Measurements from ENCODE around the gene BUB1B.

The BUB1B gene

GRCh38 chr15:40239693-40240618 is 79.1 kb downstream of the BUB1B start:
- H3K27me3 ChIP-seq (ENCODE audit: control insufficient read depth in 1 of 2, insufficient read depth in 1 of 2, low read length in 2 of 2), result peaks cover 0 to 29% of the 10 kb centered on the region in 2 experiments
- no peak overlapping the region for H4K91ac ChIP-seq (ENCODE audit: low read length)
- no peak overlapping the region for H2AFZ ChIP-seq (ENCODE audit: low read depth, low read length)
- H3K4me1 ChIP-seq (ENCODE audit: control insufficient read depth, insufficient read depth, low read depth, low read length), result peaks cover 24% of the 10 kb centered on the region
- H2BK15ac ChIP-seq (ENCODE audit: low read depth, poor library complexity, severe bottlenecking), result no peak overlapping the region
- DNase-seq, result no peak
- no peaks in the 10 kb centered on the region for H3K36me3 ChIP-seq (ENCODE audit: control insufficient read depth in 1 of 2, insufficient read depth in 2 of 2, low read depth in 1 of 2, low read length in 2 of 2)
- H2BK120ac ChIP-seq (ENCODE audit: low read depth, low read length), result no peak overlapping the region
- H3K79me1 ChIP-seq (replicated peaks; ENCODE audit: low read length, poor library complexity, severe bottlenecking), result no peaks in the 10 kb centered on the region
- no peak overlapping the region for H3K14ac ChIP-seq (ENCODE audit: low read length in 2 of 2)
- H3K27ac ChIP-seq (ENCODE audit: low read length, poor library complexity, severe bottlenecking), result no peak overlapping the region
- H2AK5ac ChIP-seq (ENCODE audit: low read length, severe bottlenecking), result no peak overlapping the region
- 78% methylated on average over 18 of the region's 19 CpGs for WGBS
- H3K23ac ChIP-seq (ENCODE audit: low read length in 2 of 2), result no peak overlapping the region
- no peak overlapping the region for H2BK5ac ChIP-seq (ENCODE audit: low read depth, low read length, poor library complexity, severe bottlenecking)
- no peak overlapping the region for H3K18ac ChIP-seq (ENCODE audit: low read depth in 1 of 2, low read length in 2 of 2)
- H3K4ac ChIP-seq (ENCODE audit: low read depth in 1 of 2, low read length in 2 of 2), result no peak overlapping the region
- H3K4me3 ChIP-seq (ENCODE audit: insufficient read depth in 1 of 2, low read depth in 1 of 2, low read length in 2 of 2), result no peak overlapping the region
- no peak overlapping the region for H4K8ac ChIP-seq (ENCODE audit: low read length)
- no peaks in the 10 kb centered on the region for H3K9me3 ChIP-seq (ENCODE audit: control insufficient read depth, low read length)
- H3K4me2 ChIP-seq (ENCODE audit: low read length, poor library complexity, severe bottlenecking), result peak overlapping the region; percentile 89
- H2BK12ac ChIP-seq (ENCODE audit: low read length in 2 of 2), result no peak overlapping the region
- H3K9ac ChIP-seq (ENCODE audit: low read length), result peak overlapping the region; percentile 79

GRCh38 chr15:40240619-40241221 is 79.9 kb downstream of the BUB1B start:
- H3K4me2 ChIP-seq (ENCODE audit: low read length, poor library complexity, severe bottlenecking), result no peak overlapping the region
- peak overlapping the region; percentile 55 for H4K91ac ChIP-seq (ENCODE audit: low read length)
- no peak overlapping the region for H3K9ac ChIP-seq (ENCODE audit: low read length)
- H2BK15ac ChIP-seq (ENCODE audit: low read depth, poor library complexity, severe bottlenecking), result no peak overlapping the region
- no peak for DNase-seq
- H3K36me3 ChIP-seq (ENCODE audit: control insufficient read depth in 1 of 2, insufficient read depth in 2 of 2, low read depth in 1 of 2, low read length in 2 of 2), result no peaks in the 10 kb centered on the region
- no peak overlapping the region for H2BK5ac ChIP-seq (ENCODE audit: low read depth, low read length, poor library complexity, severe bottlenecking)
- H3K27ac ChIP-seq (ENCODE audit: low read length, poor library complexity, severe bottlenecking), result no peak overlapping the region
- WGBS, result 92% methylated on average over 10 of the region's 10 CpGs
- no peak overlapping the region for H3K4ac ChIP-seq (ENCODE audit: low read depth in 1 of 2, low read length in 2 of 2)
- no peak overlapping the region for H3K14ac ChIP-seq (ENCODE audit: low read length in 2 of 2)
- H3K4me1 ChIP-seq (ENCODE audit: control insufficient read depth, insufficient read depth, low read depth, low read length), result peaks cover 24% of the 10 kb centered on the region
- H3K23ac ChIP-seq (ENCODE audit: low read length in 2 of 2), result no peak overlapping the region
- no peak overlapping the region for H4K8ac ChIP-seq (ENCODE audit: low read length)
- no peaks in the 10 kb centered on the region for H3K79me1 ChIP-seq (replicated peaks; ENCODE audit: low read length, poor library complexity, severe bottlenecking)
- H2BK120ac ChIP-seq (ENCODE audit: low read depth, low read length), result no peak overlapping the region
- no peaks in the 10 kb centered on the region for H3K9me3 ChIP-seq (ENCODE audit: control insufficient read depth, low read length)
- H2BK12ac ChIP-seq (ENCODE audit: low read length in 2 of 2), result no peak overlapping the region
- H2AK5ac ChIP-seq (ENCODE audit: low read length, severe bottlenecking), result no peak overlapping the region
- no peak overlapping the region for H3K4me3 ChIP-seq (ENCODE audit: insufficient read depth in 1 of 2, low read depth in 1 of 2, low read length in 2 of 2)
- H3K27me3 ChIP-seq (ENCODE audit: control insufficient read depth in 1 of 2, insufficient read depth in 1 of 2, low read length in 2 of 2), result peaks cover 0 to 30% of the 10 kb centered on the region in 2 experiments
- no peak overlapping the region for H3K18ac ChIP-seq (ENCODE audit: low read depth in 1 of 2, low read length in 2 of 2)
- no peak overlapping the region for H2AFZ ChIP-seq (ENCODE audit: low read depth, low read length)

DNA sequence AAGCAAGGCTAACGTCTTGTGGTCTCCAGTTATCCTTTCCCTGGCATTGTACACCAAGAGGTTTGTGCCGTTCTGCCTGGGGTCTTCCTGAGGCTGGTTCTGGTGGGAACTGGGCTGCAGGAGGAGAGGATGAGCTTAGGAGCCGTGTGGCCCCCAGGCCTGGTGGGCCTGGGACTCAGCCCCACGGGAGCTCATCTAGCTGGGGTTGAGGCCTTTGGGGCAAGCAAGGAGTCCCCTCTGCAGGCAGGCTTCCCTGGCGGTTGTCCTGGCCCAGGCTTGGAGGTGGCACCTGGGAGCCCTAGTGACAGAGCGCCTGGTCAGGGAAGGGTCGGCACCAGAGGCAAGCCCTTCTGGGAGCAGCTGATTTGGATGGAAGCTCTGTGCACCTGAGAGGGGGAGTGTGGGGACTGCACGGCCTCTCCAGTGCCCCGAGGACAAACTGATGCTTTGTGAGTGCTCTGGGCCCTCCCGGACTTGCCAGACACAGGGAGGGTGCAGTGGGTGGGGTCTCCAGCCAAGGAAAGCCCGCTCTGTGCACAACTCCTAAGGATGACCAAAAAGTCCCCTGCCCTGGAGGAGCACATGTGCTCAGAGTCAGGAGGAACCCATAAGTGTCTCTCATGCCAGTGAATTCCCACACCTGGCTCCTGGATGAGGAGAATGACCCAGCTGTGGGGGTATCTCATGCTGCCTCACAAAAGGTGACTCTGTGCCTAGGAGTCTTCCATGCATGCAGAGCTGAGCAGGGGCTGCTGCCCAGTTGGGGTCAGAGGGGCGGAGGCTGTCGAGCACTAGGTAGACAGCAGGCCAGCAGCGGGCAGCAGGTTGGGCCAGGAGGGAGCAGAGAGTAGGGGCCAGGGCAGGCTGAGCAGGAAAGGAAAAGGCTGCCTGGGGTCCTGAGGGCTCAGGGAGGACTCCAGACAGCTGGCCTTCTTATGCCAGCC is 80.7 kb downstream of the BUB1B start:
- Histone ChIP-seq H3K9me3 (ENCODE audit: control insufficient read depth, low read length) (no peaks in the 10 kb centered on the region), H3K4me2 (ENCODE audit: low read length, poor library complexity, severe bottlenecking) (no peak overlapping the region), H2AK5ac (ENCODE audit: low read length, severe bottlenecking) (no peak overlapping the region), H2AFZ (ENCODE audit: low read depth, low read length) (no peak overlapping the region), H3K79me1 (replicated peaks; ENCODE audit: low read length, poor library complexity, severe bottlenecking) (no peaks in the 10 kb centered on the region), H3K4me1 (ENCODE audit: control insufficient read depth, insufficient read depth, low read depth, low read length) (peaks cover 24% of the 10 kb centered on the region), H3K36me3 (ENCODE audit: control insufficient read depth in 1 of 2, insufficient read depth in 2 of 2, low read depth in 1 of 2, low read length in 2 of 2) (no peaks in the 10 kb centered on the region), H4K8ac (ENCODE audit: low read length) (no peak overlapping the region), H3K27me3 (ENCODE audit: control insufficient read depth in 1 of 2, insufficient read depth in 1 of 2, low read length in 2 of 2) (peaks cover 0 to 30% of the 10 kb centered on the region in 2 experiments), H2BK15ac (ENCODE audit: low read depth, poor library complexity, severe bottlenecking) (no peak overlapping the region), H3K9ac (ENCODE audit: low read length) (no peak overlapping the region), H2BK5ac (ENCODE audit: low read depth, low read length, poor library complexity, severe bottlenecking) (no peak overlapping the region), H3K4ac (ENCODE audit: low read depth in 1 of 2, low read length in 2 of 2) (no peak overlapping the region), H2BK120ac (ENCODE audit: low read depth, low read length) (no peak overlapping the region), H3K18ac (ENCODE audit: low read depth in 1 of 2, low read length in 2 of 2) (no peak overlapping the region), H3K27ac (ENCODE audit: low read length, poor library complexity, severe bottlenecking) (no peak overlapping the region), H2BK12ac (ENCODE audit: low read length in 2 of 2) (no peak overlapping the region), H3K23ac (ENCODE audit: low read length in 2 of 2) (no peak overlapping the region), H4K91ac (ENCODE audit: low read length) (no peak overlapping the region), H3K4me3 (ENCODE audit: insufficient read depth in 1 of 2, low read depth in 1 of 2, low read length in 2 of 2) (no peak overlapping the region), H3K14ac (ENCODE audit: low read length in 2 of 2) (no peak overlapping the region)
- no peak for DNase-seq
- 92% methylated on average over 14 of the region's 14 CpGs for WGBS

All from mesenchymal stem cell (in vitro differentiated cells and primary cell).